Activated naive CD8-positive, alpha-beta T cell treated with anti-CD3 and anti-CD28 coated beads, Interleukin-2, amount 10 ng/mL, durations not matched to agents 7 days and 5 days (primary cell): Measurements from ENCODE around the gene PHYHIPL. TPM values are rescaled to one million over a fixed set of nuclear protein-coding genes. Genes with fewer than 3 reads are reported as not detected.

Experiments
- ATAC-seq: fragments of 150-1000 bp; cut with Tn5 transposase; one replicate; pipeline ENCODE4 v1.10.0; 2021; ENCODE audit warnings: low read depth, moderate library complexity
- POLR2A ChIA-PET: fragments of 350-600 bp; sonication (Branson Sonifier 250); formaldehyde crosslinking; loops from one replicate; lab custom pipeline; 2021; ENCODE audit warnings: antibody characterized with exemption; lab: Charles Lee
- DNase-seq: peaks from one replicate; pipeline ENCODE4 v3.0.0; 2021
- H3K27ac Mint-ChIP-seq: one replicate; pipeline ENCODE4 v1.8.0; 2022; ENCODE audit warnings: mild to moderate bottlenecking, mixed read lengths
- H3K27me3 Mint-ChIP-seq: one replicate; pipeline ENCODE4 v1.8.0; 2022; ENCODE audit warnings: mild to moderate bottlenecking, moderate library complexity, mixed read lengths
- H3K36me3 Mint-ChIP-seq: one replicate; pipeline ENCODE4 v1.8.0; 2021; ENCODE audit warnings: mild to moderate bottlenecking, mixed read lengths
- H3K4me1 Mint-ChIP-seq: one replicate; pipeline ENCODE4 v1.8.0; 2021; ENCODE audit warnings: mixed read lengths
- H3K4me3 Mint-ChIP-seq: one replicate; pipeline ENCODE4 v1.8.0; 2022; ENCODE audit warnings: mild to moderate bottlenecking, moderate library complexity, mixed read lengths
- H3K9me3 Mint-ChIP-seq: one replicate; pipeline ENCODE4 v1.8.0; 2021; ENCODE audit warnings: mixed read lengths
- total RNA-seq, 2 experiments: library from RNA; stranded (reverse); gene quantifications; one replicate each; pipeline ENCODE4 v1.2.3, GENCODE V29; 2021

Gene PHYHIPL
- total RNA-seq, 2 experiments from 2014 or later = not detected

- POLR2A ChIA-PET = no interaction called here
- H3K27ac Mint-ChIP-seq = no peak overlapping the region
- peaks cover 5% of the 10 kb centered on the region for H3K9me3 Mint-ChIP-seq
- H3K36me3 Mint-ChIP-seq = no peaks in the 10 kb centered on the region
- DNase-seq = no peak
- H3K4me3 Mint-ChIP-seq = no peak overlapping the region
- H3K4me1 Mint-ChIP-seq = peaks cover 5% of the 10 kb centered on the region
- no peak for ATAC-seq
- H3K27me3 Mint-ChIP-seq = peaks cover 21% of the 10 kb centered on the region
Observed at GRCh38 chr10:59173414-59173813, 3.0 kb upstream of the PHYHIPL start.

GRCh38 chr10:59175538-59176240 lies 754 bp upstream of the PHYHIPL start:
- POLR2A ChIA-PET = no interaction called here
- Mint-ChIP-seq H3K9me3 (peaks cover 5% of the 10 kb centered on the region), H3K4me3 (no peak overlapping the region), H3K27ac (no peak overlapping the region), H3K36me3 (no peaks in the 10 kb centered on the region), H3K27me3 (peaks cover 23% of the 10 kb centered on the region), H3K4me1 (peaks cover 5% of the 10 kb centered on the region)
- DNase-seq (peak; percentile 24), ATAC-seq (no peak)

- H3K4me3 Mint-ChIP-seq = peak overlapping the region; percentile 10
- no peak overlapping the region for H3K27ac Mint-ChIP-seq
- no peak for DNase-seq
- POLR2A ChIA-PET = no interaction called here
- H3K9me3 Mint-ChIP-seq = peaks cover 5% of the 10 kb centered on the region
- no peak for ATAC-seq
- no peaks in the 10 kb centered on the region for H3K36me3 Mint-ChIP-seq
- peaks cover 5% of the 10 kb centered on the region for H3K4me1 Mint-ChIP-seq
- H3K27me3 Mint-ChIP-seq = peaks cover 23% of the 10 kb centered on the region
Observed at GRCh38 chr10:59177031-59177797, 771 bp downstream of the PHYHIPL start.

- POLR2A ChIA-PET = no interaction called here
- H3K36me3 Mint-ChIP-seq = no peaks in the 10 kb centered on the region
- H3K27me3 Mint-ChIP-seq = peaks cover 23% of the 10 kb centered on the region
Observed at GRCh38 chr10:59177836-59178235, 1.4 kb downstream of the PHYHIPL start.

DNA sequence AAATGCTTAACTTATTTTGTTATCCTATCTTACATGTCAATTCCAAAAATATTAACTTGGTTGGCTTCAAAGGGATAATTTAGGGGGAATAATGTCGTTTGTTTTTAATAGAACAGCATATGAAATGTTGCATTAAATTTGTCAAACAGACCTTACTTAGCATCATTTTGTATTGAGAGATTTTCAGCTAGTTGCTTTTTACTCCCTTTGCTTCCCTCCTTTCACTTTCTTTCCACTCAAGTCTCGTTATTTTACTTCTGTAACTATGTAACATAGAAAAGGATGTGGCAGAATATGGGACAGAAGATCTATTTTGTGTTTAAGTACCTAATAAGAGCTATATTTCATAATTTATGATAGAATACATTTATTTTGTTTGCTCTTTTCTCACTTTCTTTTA lies 2.6 kb downstream of the PHYHIPL start:
- no peak overlapping the region for H3K4me3 Mint-ChIP-seq
- H3K9me3 Mint-ChIP-seq = peaks cover 5% of the 10 kb centered on the region
- H3K4me1 Mint-ChIP-seq = peaks cover 5% of the 10 kb centered on the region
- DNase-seq (no peak), ATAC-seq (no peak)
- no peaks in the 10 kb centered on the region for H3K36me3 Mint-ChIP-seq
- POLR2A ChIA-PET = no interaction called here
- H3K27me3 Mint-ChIP-seq = peaks cover 23% of the 10 kb centered on the region
- H3K27ac Mint-ChIP-seq = no peak overlapping the region

More at GRCh38 chr10:59177836-59178235, 1.4 kb downstream of the PHYHIPL start:
- no peak for ATAC-seq
- H3K4me3 Mint-ChIP-seq = no peak overlapping the region
- peaks cover 5% of the 10 kb centered on the region for H3K4me1 Mint-ChIP-seq
- peaks cover 5% of the 10 kb centered on the region for H3K9me3 Mint-ChIP-seq
- no peak overlapping the region for H3K27ac Mint-ChIP-seq
- no peak for DNase-seq

GRCh38 chr10:59180689-59181270 lies 4.3 kb downstream of the PHYHIPL start:
- POLR2A ChIA-PET = no interaction called here
- no peaks in the 10 kb centered on the region for H3K36me3 Mint-ChIP-seq
- ATAC-seq = no peak
- DNase-seq = no peak
- H3K9me3 Mint-ChIP-seq = peaks cover 5% of the 10 kb centered on the region
- H3K4me3 Mint-ChIP-seq = no peak overlapping the region
- peaks cover 5% of the 10 kb centered on the region for H3K4me1 Mint-ChIP-seq
- peaks cover 15% of the 10 kb centered on the region for H3K27me3 Mint-ChIP-seq
- no peak overlapping the region for H3K27ac Mint-ChIP-seq

DNA sequence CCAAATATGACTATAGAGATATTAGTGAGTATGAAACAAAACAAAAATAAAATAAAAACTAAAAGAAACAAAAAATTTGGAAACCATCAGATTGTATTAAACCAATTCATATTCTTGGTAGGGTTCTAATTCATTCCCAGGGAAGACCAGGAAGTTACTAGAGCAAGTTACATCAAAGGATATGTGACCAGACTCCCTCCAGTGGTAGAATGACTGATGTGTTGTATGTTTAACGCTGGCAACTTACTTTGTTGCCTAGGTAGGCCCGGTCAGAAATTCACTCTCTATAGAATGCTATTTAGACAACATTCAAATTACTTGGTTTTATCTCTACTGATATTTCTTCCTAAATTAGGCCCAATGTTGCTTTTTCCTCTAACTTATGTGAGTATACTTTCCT lies 5.2 kb downstream of the PHYHIPL start:
- DNase-seq (no peak), ATAC-seq (no peak)
- POLR2A ChIA-PET = no interaction called here
- peaks cover 10% of the 10 kb centered on the region for H3K27me3 Mint-ChIP-seq
- no peak overlapping the region for H3K4me3 Mint-ChIP-seq
- H3K27ac Mint-ChIP-seq = no peak overlapping the region
- H3K9me3 Mint-ChIP-seq = peaks cover 6% of the 10 kb centered on the region
- H3K36me3 Mint-ChIP-seq = no peaks in the 10 kb centered on the region
- H3K4me1 Mint-ChIP-seq = peaks cover 5% of the 10 kb centered on the region

- Mint-ChIP-seq H3K4me1 (no peaks in the 10 kb centered on the region), H3K36me3 (no peaks in the 10 kb centered on the region), H3K27me3 (no peaks in the 10 kb centered on the region), H3K4me3 (no peak overlapping the region), H3K9me3 (peaks cover 2% of the 10 kb centered on the region), H3K27ac (no peak overlapping the region)
- DNase-seq (no peak), ATAC-seq (no peak)
- POLR2A ChIA-PET = no interaction called here
Observed at GRCh38 chr10:59190332-59190731, 13.9 kb downstream of the PHYHIPL start.

- POLR2A ChIA-PET = no interaction called here
- no peaks in the 10 kb centered on the region for H3K27me3 Mint-ChIP-seq
- no peaks in the 10 kb centered on the region for H3K36me3 Mint-ChIP-seq
- no peak for DNase-seq
- peaks cover 3% of the 10 kb centered on the region for H3K9me3 Mint-ChIP-seq
- H3K4me3 Mint-ChIP-seq = no peak overlapping the region
- no peaks in the 10 kb centered on the region for H3K4me1 Mint-ChIP-seq
- ATAC-seq = no peak
- no peak overlapping the region for H3K27ac Mint-ChIP-seq
Observed at GRCh38 chr10:59206204-59206720, 29.8 kb downstream of the PHYHIPL start.

- Mint-ChIP-seq H3K27me3 (no peaks in the 10 kb centered on the region), H3K4me3 (no peak overlapping the region), H3K4me1 (no peaks in the 10 kb centered on the region), H3K9me3 (peaks cover 3% of the 10 kb centered on the region), H3K36me3 (no peaks in the 10 kb centered on the region), H3K27ac (no peak overlapping the region)
- ATAC-seq (no peak), DNase-seq (no peak)
- POLR2A ChIA-PET = no interaction called here
Observed at GRCh38 chr10:59212301-59212798, 35.9 kb downstream of the PHYHIPL start.

GRCh38 chr10:59214160-59214559 lies 37.7 kb downstream of the PHYHIPL start:
- POLR2A ChIA-PET = no interaction called here
- no peak overlapping the region for H3K27ac Mint-ChIP-seq
- no peak for ATAC-seq
- H3K9me3 Mint-ChIP-seq = no peaks in the 10 kb centered on the region
- H3K27me3 Mint-ChIP-seq = no peaks in the 10 kb centered on the region
- H3K36me3 Mint-ChIP-seq = no peaks in the 10 kb centered on the region
- no peak overlapping the region for H3K4me3 Mint-ChIP-seq
- no peaks in the 10 kb centered on the region for H3K4me1 Mint-ChIP-seq
- no peak for DNase-seq

- ATAC-seq = no peak
- H3K27me3 Mint-ChIP-seq = no peaks in the 10 kb centered on the region
- no peaks in the 10 kb centered on the region for H3K4me1 Mint-ChIP-seq
- H3K36me3 Mint-ChIP-seq = no peaks in the 10 kb centered on the region
- H3K9me3 Mint-ChIP-seq = no peaks in the 10 kb centered on the region
- POLR2A ChIA-PET = no interaction called here
- H3K27ac Mint-ChIP-seq = no peak overlapping the region
- H3K4me3 Mint-ChIP-seq = no peak overlapping the region
- DNase-seq = no peak
Observed at GRCh38 chr10:59216178-59216869, 39.9 kb downstream of the PHYHIPL start.

DNA sequence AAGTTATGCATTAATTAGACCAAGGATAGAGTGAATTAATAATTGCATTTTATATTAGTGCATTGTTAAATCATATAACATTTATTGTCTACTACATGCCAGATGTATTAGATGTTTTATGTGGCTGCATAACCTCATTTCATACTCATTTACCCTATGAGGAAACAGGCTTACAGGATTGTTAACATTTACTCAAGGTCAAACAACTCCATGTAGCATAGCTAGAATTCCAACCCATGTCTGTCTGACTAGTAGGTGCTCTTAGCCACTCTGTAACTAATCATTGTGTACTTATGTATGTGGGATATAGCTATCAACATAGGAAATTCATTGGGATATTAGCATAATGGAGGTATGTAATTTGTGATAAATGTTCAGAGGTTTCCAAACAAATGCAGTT lies 46.3 kb downstream of the PHYHIPL start:
- no peaks in the 10 kb centered on the region for H3K9me3 Mint-ChIP-seq
- no peaks in the 10 kb centered on the region for H3K4me1 Mint-ChIP-seq
- no peak overlapping the region for H3K4me3 Mint-ChIP-seq
- no peaks in the 10 kb centered on the region for H3K36me3 Mint-ChIP-seq
- H3K27ac Mint-ChIP-seq = no peak overlapping the region
- no peak for DNase-seq
- H3K27me3 Mint-ChIP-seq = no peaks in the 10 kb centered on the region
- POLR2A ChIA-PET = no interaction called here
- ATAC-seq = no peak
